Karpas-422 (cell line): ENCODE data around the gene DENND2A. TPM values are rescaled to one million over a fixed set of nuclear protein-coding genes. Genes with fewer than 3 reads are reported as not detected.

Experiments
- DNase-seq: peaks from one replicate; pipeline ENCODE4 v3.0.0-alpha.2; 2015
- H2AFZ ChIP-seq: fragments of 200-600 bp; sonication (generic); 2 replicates; pipeline ENCODE4 v1.6.1; 2014; ENCODE audit warnings: antibody characterized with exemption, low read length, mixed read lengths
- H3K27ac ChIP-seq: fragments of 200-600 bp; sonication (generic); 2 replicates; pipeline ENCODE4 v1.5.1; 2014; ENCODE audit warnings: mild to moderate bottlenecking, low read length, moderate library complexity
- H3K27me3 ChIP-seq: fragments of 200-600 bp; sonication (generic); 2 replicates; pipeline ENCODE4 v1.6.1; 2014; ENCODE audit warnings: low read length, mixed read lengths
- H3K36me3 ChIP-seq: fragments of 200-600 bp; sonication (generic); 2 replicates; pipeline ENCODE4 v1.6.1; 2014; ENCODE audit warnings: low read length, mixed read lengths; ENCODE audit not compliant: insufficient read depth
- H3K4me1 ChIP-seq: fragments of 200-600 bp; sonication (generic); 2 replicates; pipeline ENCODE4 v1.6.1; 2014; ENCODE audit warnings: mild to moderate bottlenecking, low read length, mixed read lengths
- H3K4me2 ChIP-seq: fragments of 200-600 bp; sonication (generic); 2 replicates; pipeline ENCODE4 v1.6.1; 2014; ENCODE audit warnings: low read length, low read depth, mild to moderate bottlenecking; ENCODE audit not compliant: poor library complexity, severe bottlenecking
- H3K4me3 ChIP-seq: fragments of 200-600 bp; sonication (generic); 2 replicates; pipeline ENCODE4 v1.5.1; 2014; ENCODE audit warnings: mild to moderate bottlenecking, antibody characterized with exemption, low read length, mixed read lengths
- H3K79me2 ChIP-seq: fragments of 200-600 bp; sonication (generic); 2 replicates; pipeline ENCODE4 v1.6.1; 2014; ENCODE audit warnings: mild to moderate bottlenecking, low read length, mixed read lengths
- H3K9ac ChIP-seq: fragments of 200-600 bp; sonication (generic); 2 replicates; pipeline ENCODE4 v1.6.0; 2014; ENCODE audit warnings: low read length
- H3K9me2 ChIP-seq: fragments of 200-600 bp; sonication (generic), shearing (Covaris generic); replicated peaks from 2 replicates; pipeline ENCODE4 v1.6.0; 2014; ENCODE audit warnings: mild to moderate bottlenecking, low read length, moderate library complexity; ENCODE audit not compliant: insufficient read depth
- H3K9me3 ChIP-seq: fragments of 300-700, 200-600 bp; sonication (generic); 2 replicates; pipeline ENCODE4 v1.6.1; 2014; ENCODE audit warnings: low read length, mixed read lengths
- H4K20me1 ChIP-seq: fragments of 200-600 bp; sonication (generic); 2 replicates; pipeline ENCODE4 v1.6.1; 2014; ENCODE audit warnings: mild to moderate bottlenecking, antibody characterized with exemption, low read length, low read depth; ENCODE audit not compliant: insufficient read depth
- total RNA-seq: library from RNA; depleted of rRNA; stranded (reverse); fragments of >200 nt; shearing (Covaris generic); gene quantifications from 2 replicates; pipeline ENCODE4 v1.2.3, GENCODE V29; 2014; ENCODE audit warnings: low replicate concordance

DENND2A gene
- total RNA-seq, 1 experiment from 2014 or later: not detected

DNA sequence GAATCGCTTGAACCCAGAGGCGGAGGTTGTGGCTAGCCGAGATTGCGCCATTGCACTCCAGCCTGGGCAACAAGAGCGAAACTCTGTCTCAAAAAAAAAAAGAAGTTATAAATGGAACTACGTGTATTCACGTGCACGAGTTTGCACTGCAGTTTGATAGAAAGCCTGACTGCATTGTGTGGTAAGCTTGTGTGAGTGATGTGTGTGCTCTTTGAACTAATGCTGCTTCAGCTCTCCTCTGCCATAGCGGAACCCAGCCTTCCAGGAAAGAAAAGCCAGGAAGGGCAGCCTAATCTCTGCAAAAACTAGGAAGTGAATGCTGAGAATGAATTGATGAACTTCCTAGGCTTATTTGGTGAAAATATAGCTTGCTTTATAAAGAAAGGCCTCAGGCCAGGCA lies 145.7 kb downstream of the DENND2A start:
- no peaks in the 10 kb centered on the region for H4K20me1 ChIP-seq
- H3K4me1 ChIP-seq: no peaks in the 10 kb centered on the region
- no peaks in the 10 kb centered on the region for H3K36me3 ChIP-seq
- H3K27me3 ChIP-seq: no peaks in the 10 kb centered on the region
- H3K9ac ChIP-seq: no peak overlapping the region
- H3K79me2 ChIP-seq: no peaks in the 10 kb centered on the region
- H2AFZ ChIP-seq: no peak overlapping the region
- no peak overlapping the region for H3K4me3 ChIP-seq
- no peak for DNase-seq
- H3K27ac ChIP-seq: no peak overlapping the region
- H3K9me2 ChIP-seq: no peaks in the 10 kb centered on the region
- H3K4me2 ChIP-seq: no peak overlapping the region
- no peaks in the 10 kb centered on the region for H3K9me3 ChIP-seq

GRCh38 chr7:140489026-140489359 lies 151.6 kb downstream of the DENND2A start:
- Histone ChIP-seq H3K79me2 (no peaks in the 10 kb centered on the region), H3K4me3 (no peak overlapping the region), H3K9ac (no peak overlapping the region), H3K27ac (no peak overlapping the region), H3K4me1 (peaks cover 8% of the 10 kb centered on the region), H2AFZ (no peak overlapping the region), H3K36me3 (no peaks in the 10 kb centered on the region), H4K20me1 (no peaks in the 10 kb centered on the region), H3K9me3 (no peaks in the 10 kb centered on the region), H3K4me2 (no peak overlapping the region), H3K27me3 (no peaks in the 10 kb centered on the region), H3K9me2 (no peaks in the 10 kb centered on the region)
- no peak for DNase-seq

DNA sequence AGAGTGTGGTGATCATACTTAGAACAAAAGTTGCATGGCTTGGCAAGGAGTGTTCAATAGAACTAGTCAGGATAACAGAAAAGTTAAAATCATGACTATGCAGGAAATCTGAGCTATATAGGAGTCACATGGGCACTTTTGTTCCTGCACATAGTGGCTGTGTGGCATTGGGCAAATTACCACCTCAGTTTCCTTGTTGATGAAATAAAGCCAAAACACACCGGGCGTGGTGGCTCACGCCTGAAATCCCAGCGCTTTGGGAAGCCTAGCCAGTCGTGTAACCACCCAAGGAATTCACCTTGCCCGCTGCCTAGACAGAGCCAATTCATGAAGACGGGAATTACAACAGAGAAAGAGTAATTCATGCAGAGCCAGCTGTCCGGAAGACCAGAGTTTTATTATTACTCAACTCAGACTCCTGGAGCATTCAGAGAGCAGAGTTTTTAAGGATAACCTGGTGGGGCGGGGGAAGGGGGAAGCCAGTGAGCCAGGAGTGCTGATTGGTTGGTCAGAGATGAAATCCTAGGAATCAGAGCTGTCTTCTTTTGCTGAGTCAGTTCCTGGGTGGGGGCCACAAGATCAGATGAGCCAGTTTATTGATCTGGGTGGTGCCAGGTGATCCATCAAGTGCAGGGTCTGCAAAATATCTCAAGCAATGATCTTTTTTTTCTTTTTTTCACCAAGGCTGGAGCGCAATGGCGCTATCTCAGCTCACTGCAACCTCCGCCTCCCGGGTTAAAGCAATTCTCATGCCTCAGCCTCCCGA lies 154.9 kb downstream of the DENND2A start:
- Histone ChIP-seq H2AFZ (no peak overlapping the region), H3K36me3 (no peaks in the 10 kb centered on the region), H3K4me1 (peaks cover 8% of the 10 kb centered on the region), H3K9me3 (no peaks in the 10 kb centered on the region), H3K4me2 (no peak overlapping the region), H3K27ac (no peak overlapping the region), H3K79me2 (no peaks in the 10 kb centered on the region), H3K9me2 (no peaks in the 10 kb centered on the region), H3K27me3 (no peaks in the 10 kb centered on the region), H3K9ac (no peak overlapping the region), H4K20me1 (no peaks in the 10 kb centered on the region), H3K4me3 (no peak overlapping the region)
- no peak for DNase-seq

DNA sequence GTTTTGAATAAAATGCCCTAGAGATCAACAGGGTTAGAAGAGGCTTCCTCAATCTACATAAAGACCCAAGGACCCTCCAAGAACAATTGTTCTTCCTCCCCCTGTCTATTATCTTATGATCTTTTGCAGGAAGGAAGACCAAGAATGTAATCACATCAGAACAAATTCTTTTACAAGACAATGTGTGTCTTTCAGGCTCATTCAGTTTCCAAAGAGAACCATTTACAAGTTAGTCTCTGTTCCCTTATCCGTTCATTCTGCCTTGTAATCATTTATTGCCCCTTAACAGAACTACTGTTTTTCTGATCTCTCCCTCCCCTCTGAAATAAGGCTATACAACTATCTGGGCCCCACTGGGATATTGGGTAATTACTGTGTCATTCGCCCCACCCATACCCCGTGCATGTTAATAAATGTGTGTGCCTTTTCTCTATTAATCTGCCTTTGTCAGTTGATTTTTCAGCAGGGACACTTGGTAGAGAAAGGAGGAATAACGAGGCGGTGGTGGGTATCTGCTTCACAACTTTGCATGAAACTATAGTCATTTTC lies 155.6 kb downstream of the DENND2A start:
- Histone ChIP-seq H3K79me2 (no peaks in the 10 kb centered on the region), H3K9ac (no peak overlapping the region), H3K9me2 (no peaks in the 10 kb centered on the region), H3K4me1 (peaks cover 8% of the 10 kb centered on the region), H3K4me2 (no peak overlapping the region), H3K9me3 (no peaks in the 10 kb centered on the region), H2AFZ (no peak overlapping the region), H3K27ac (no peak overlapping the region), H3K4me3 (no peak overlapping the region), H4K20me1 (no peaks in the 10 kb centered on the region), H3K27me3 (no peaks in the 10 kb centered on the region), H3K36me3 (no peaks in the 10 kb centered on the region)
- no peak for DNase-seq

DNA sequence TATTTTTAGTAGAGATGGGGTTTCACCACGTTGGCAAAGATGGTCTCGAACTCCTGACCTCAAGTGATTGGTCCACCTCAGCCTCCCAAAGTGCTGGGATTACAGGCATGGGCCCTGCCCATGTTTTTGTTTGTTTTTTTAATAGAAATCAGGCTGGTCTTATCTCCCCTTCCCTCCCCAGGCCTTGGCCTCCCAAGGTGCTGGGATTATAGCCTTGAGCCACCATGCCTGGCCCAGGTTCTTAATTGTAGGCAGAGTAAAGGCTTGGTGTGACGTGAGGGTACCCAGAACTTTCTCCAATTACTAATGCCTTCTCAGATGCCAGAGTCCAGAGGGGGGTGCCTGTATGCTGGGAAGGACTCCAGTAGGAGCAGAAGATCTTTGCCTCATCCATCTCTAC lies 156.1 kb downstream of the DENND2A start:
- H3K4me1 ChIP-seq: peaks cover 12% of the 10 kb centered on the region
- H3K79me2 ChIP-seq: no peaks in the 10 kb centered on the region
- no peaks in the 10 kb centered on the region for H3K36me3 ChIP-seq
- no peaks in the 10 kb centered on the region for H3K27me3 ChIP-seq
- H3K9me3 ChIP-seq: no peaks in the 10 kb centered on the region
- DNase-seq: no peak
- H4K20me1 ChIP-seq: no peaks in the 10 kb centered on the region
- H3K4me2 ChIP-seq: no peak overlapping the region
- H3K9ac ChIP-seq: no peak overlapping the region
- no peak overlapping the region for H3K4me3 ChIP-seq
- H3K27ac ChIP-seq: no peak overlapping the region
- H3K9me2 ChIP-seq: no peaks in the 10 kb centered on the region
- no peak overlapping the region for H2AFZ ChIP-seq

DNA sequence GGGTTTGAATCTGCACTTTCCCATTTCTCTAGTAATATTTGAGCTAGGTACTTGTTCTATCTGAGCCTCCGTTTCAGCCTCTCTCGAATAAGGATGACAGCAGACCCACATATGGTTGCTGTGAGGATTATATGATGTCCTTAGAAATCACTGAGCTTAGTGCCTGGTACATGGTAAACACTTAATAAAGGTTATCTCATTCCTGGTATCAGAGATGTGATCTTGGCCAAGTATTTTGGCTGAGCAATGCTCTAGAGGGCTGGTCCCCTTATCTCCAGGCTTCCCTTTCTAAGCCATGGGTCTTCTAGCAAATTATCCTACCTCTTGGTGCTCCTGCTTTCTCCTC lies 160.9 kb downstream of the DENND2A start:
- H3K27ac ChIP-seq: no peak overlapping the region
- peak overlapping the region; percentile 8; the same call in 1 of the 2 replicates for H3K9ac ChIP-seq
- no peak for DNase-seq
- peaks cover 25% of the 10 kb centered on the region for H4K20me1 ChIP-seq
- H3K4me1 ChIP-seq: peaks cover 33% of the 10 kb centered on the region
- H3K4me3 ChIP-seq: peak overlapping the region; percentile 98
- H3K79me2 ChIP-seq: peaks cover 43% of the 10 kb centered on the region
- no peaks in the 10 kb centered on the region for H3K9me2 ChIP-seq
- H3K36me3 ChIP-seq: no peaks in the 10 kb centered on the region
- H3K27me3 ChIP-seq: no peaks in the 10 kb centered on the region
- H3K4me2 ChIP-seq: peak overlapping the region; percentile 86
- H2AFZ ChIP-seq: peak overlapping the region; percentile 59; the same call in 1 of the 2 replicates
- H3K9me3 ChIP-seq: no peaks in the 10 kb centered on the region

DNA sequence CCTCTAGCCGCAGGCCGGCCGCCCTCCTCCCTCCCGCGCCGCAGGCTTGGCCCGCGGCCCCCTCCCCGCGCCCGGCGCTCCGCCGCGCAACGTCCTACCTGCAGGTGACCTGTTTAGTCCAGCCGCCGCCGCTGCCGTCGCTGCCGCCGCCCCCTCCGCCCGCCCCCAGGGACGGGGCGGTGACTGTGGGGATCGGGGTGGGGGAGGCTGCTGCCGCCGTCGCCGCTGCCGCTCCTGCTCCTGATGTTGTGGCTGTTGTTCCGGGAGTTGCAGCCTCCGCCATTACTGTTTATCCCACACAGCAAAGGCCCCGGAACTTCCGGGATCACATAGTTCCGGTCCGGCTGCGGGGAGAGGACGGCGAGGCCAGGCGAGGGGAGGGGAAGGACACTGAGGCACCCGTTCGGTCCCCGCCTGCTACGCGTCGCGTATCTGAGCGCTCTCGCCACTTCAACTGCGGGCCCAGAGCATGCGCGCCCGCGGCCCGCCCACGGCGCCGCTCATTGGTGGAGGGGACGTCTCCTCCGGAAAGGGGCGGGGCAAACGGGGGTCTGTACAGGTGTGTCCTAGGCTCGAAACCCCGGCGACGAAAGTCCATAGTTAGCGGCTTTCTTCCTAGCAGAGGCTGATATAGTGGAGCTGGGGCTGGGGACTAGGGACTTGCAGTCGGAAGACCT lies 161.4 kb downstream of the DENND2A start, which contains the start of gene MKRN1:
Gene MKRN1 (minus strand): TSS at position 444 of the 677 bp plus-strand sequence. CDS start 161 bp downstream, at position 283.
- Histone ChIP-seq H4K20me1 (peaks cover 27% of the 10 kb centered on the region), H3K9me3 (no peaks in the 10 kb centered on the region), H3K9me2 (no peaks in the 10 kb centered on the region), H3K79me2 (peaks cover 48% of the 10 kb centered on the region), H3K4me1 (peaks cover 30% of the 10 kb centered on the region), H3K27ac (peak within 1 kb of the TSS; percentile 85), H3K9ac (peak within 1 kb of the TSS; percentile 92), H2AFZ (peak within 1 kb of the TSS; percentile 89), H3K4me2 (peak within 1 kb of the TSS; percentile 86), H3K4me3 (peak within 1 kb of the TSS; percentile 98), H3K27me3 (no peaks in the 10 kb centered on the region), H3K36me3 (no peaks in the 10 kb centered on the region)
- DNase-seq: peak; percentile 97

GRCh38 chr7:140478246-140479061 lies 162.2 kb downstream of the DENND2A start:
- peak overlapping the region; percentile 98 for H3K4me3 ChIP-seq
- peak; percentile 88 for DNase-seq
- peaks cover 30% of the 10 kb centered on the region for H3K4me1 ChIP-seq
- no peaks in the 10 kb centered on the region for H3K36me3 ChIP-seq
- peak overlapping the region; percentile 86 for H3K4me2 ChIP-seq
- H3K9me3 ChIP-seq: no peaks in the 10 kb centered on the region
- peaks cover 55% of the 10 kb centered on the region for H3K79me2 ChIP-seq
- H4K20me1 ChIP-seq: peaks cover 27% of the 10 kb centered on the region
- H2AFZ ChIP-seq: peak overlapping the region; percentile 89
- peak overlapping the region; percentile 85 for H3K27ac ChIP-seq
- H3K9ac ChIP-seq: peak overlapping the region; percentile 92
- no peaks in the 10 kb centered on the region for H3K9me2 ChIP-seq
- no peaks in the 10 kb centered on the region for H3K27me3 ChIP-seq
